Embryonic facial prominence (tissue), 1 donor: Measurements from ENCODE around the gene NBAS.

Source experiments
- DNase-seq: peaks from one replicate; pipeline ENCODE4 v3.0.0-alpha.2; 2016; ENCODE audit errors: extremely low spot score

NBAS gene

GRCh38 chr2:15128846-15129245 lies 432.3 kb downstream of the NBAS start:
- no peak for DNase-seq

DNA sequence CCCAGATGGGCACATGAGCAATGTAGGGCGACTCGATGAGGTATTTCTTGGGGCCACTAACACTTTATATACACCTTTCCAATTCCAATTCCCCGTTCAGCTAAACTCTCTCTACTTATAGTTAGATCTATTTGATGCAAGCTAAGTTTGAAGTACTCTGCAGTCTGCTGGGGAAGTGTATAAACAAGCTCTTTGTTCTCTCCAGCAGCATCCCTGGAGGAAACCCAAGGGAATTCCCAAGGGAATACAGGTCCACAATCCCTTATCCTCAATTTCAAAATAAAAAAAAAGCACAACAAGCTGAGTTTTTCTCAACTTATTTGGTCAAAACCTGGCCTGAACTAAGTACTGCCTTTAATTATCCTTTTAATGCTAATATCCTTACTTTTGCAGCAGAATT lies 433.3 kb downstream of the NBAS start:
- no peak for DNase-seq

DNA sequence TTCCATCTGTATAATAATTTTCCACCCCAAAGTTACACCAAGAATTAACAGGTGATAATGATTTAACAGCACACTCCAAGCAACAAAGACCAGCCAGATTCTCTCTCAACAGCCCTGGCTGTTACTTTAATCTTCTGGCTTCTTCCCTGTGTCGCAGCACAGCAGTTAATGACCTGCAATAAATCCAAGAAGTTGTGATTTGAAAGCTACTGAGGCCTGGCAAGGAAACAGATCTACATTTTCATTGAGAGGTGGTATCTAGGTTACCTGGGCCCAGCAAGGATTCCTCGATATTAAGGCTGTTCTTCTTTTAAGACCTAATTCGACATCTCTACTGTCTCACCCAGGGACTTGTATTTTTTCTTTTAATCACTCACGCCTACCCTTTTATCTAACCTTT lies 433.8 kb downstream of the NBAS start:
- DNase-seq: no peak

DNA sequence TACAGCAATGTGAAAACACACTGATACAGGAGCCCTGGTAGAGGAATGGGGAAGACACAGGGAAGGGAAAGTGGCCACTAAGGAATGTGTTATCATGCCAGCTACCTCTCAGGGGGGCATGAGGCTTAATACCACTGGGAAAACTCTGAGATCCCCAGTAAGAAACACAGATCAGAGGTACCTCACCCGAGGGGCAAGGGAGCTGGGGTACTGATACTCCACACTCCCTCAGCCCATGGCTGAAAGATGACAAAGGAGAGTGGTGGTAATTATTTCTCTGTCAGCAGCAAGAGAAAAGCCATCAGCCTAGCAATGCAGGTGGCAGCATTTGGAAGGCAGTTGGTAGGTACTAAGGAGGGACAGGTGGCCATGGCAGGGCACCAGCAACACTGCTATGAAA lies 434.8 kb downstream of the NBAS start:
- DNase-seq: no peak

- DNase-seq: no peak
These were observed 438.2 kb downstream of the NBAS start for GRCh38 chr2:15122915-15123314.

- no peak for DNase-seq
These were observed 440.5 kb downstream of the NBAS start for GRCh38 chr2:15120631-15121030.

DNA sequence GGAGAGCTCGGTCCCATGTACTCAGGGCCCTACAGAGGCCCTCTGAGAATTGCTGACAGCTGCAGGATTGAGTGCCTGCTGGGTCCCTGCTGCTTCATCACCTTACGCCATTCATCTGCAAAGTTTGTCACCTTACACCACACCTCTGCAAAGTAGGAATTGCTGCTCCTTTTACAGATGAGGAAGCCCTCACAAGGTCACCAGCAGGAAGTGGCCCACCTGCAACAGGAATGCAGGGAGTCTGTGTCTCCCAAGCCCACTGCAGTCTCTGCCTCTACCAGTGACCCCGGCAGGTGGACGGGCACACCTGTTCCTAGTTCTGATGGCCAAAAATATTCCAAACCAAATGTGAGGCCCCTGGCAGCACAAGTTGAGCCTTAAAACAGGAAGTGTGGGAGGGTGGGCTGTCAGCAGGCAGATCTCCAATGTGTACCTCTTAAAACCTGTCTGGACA lies 441.4 kb downstream of the NBAS start:
- no peak for DNase-seq

DNA sequence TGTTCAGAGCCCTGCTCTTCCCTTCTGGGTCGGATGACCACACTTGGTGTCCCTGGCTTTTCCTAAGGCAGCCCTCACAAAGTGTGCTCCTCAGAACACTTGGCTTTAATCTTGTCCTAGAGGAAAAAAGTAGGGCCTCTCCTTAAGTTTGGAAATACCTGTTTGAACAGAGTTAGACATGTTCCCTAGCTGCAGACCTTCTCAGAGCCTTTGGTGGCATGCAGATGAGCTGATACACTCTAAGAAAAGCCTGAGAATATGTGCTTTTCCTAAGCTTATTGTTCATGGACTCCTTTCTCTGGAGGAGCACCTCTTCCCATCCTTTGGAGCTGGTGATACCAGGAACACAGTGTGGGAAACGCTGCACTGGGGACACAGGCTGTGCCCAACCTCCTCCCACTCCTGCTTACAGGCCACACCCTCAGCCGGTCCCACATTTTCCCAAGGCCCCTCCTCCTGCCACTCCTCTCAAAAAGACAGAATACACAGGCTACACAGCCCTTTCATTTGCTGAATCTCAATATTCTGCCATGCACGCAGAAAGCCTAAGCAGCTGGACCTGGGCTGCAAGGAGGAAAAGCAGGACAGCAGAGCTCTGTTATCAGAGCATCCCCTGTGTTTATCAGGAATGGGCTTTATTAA lies 443.6 kb downstream of the NBAS start:
- no peak for DNase-seq
